Tongue (tissue), 2 donors: ENCODE data around the gene PDE11A. TPM values are rescaled to one million over a fixed set of nuclear protein-coding genes. Genes with fewer than 3 reads are reported as not detected.
A peak's percentile ranks its signal among the peaks of the same experiment; 100 is the strongest.

Source experiments
- DNase-seq: peaks from one replicate; pipeline ENCODE4 v3.0.0-alpha.2; 2015
- total RNA-seq: library from RNA; depleted of rRNA; stranded (reverse); fragments of >200 nt; gene quantifications from one replicate; pipeline ENCODE4 v1.2.3, GENCODE V29; 2014

PDE11A gene
- total RNA-seq, 1 donor from 2014 or later = 0.51 TPM

GRCh38 chr2:177724398-177725287 lies 347.9 kb downstream of the PDE11A start:
- DNase-seq = peak; percentile 87

- no peak for DNase-seq
Measured at GRCh38 chr2:177723235-177723634, 349.3 kb downstream of the PDE11A start.

- no peak for DNase-seq
Measured at GRCh38 chr2:177721818-177722567, 350.6 kb downstream of the PDE11A start.

GRCh38 chr2:177721087-177721486 lies 351.5 kb downstream of the PDE11A start:
- DNase-seq = no peak

- no peak for DNase-seq
Measured at GRCh38 chr2:177717831-177718618, 354.6 kb downstream of the PDE11A start.

GRCh38 chr2:177716484-177716883 lies 356.1 kb downstream of the PDE11A start:
- no peak for DNase-seq

- no peak for DNase-seq
Measured at GRCh38 chr2:177715771-177716170, 356.8 kb downstream of the PDE11A start.

GRCh38 chr2:177714704-177715103 lies 357.9 kb downstream of the PDE11A start:
- DNase-seq = no peak

- no peak for DNase-seq
Measured at GRCh38 chr2:177712462-177712861, 360.1 kb downstream of the PDE11A start.

GRCh38 chr2:177711483-177712265 lies 360.9 kb downstream of the PDE11A start:
- DNase-seq = no peak

GRCh38 chr2:177710889-177711288 lies 361.7 kb downstream of the PDE11A start:
- DNase-seq = no peak

- no peak for DNase-seq
Measured at GRCh38 chr2:177709986-177710401, 362.6 kb downstream of the PDE11A start.

- DNase-seq = no peak
Measured at GRCh38 chr2:177708660-177709444, 363.7 kb downstream of the PDE11A start.

- no peak for DNase-seq
Measured at GRCh38 chr2:177708106-177708505, 364.5 kb downstream of the PDE11A start.

GRCh38 chr2:177705511-177706173 lies 366.9 kb downstream of the PDE11A start:
- DNase-seq = no peak

GRCh38 chr2:177703159-177703558 lies 369.4 kb downstream of the PDE11A start:
- DNase-seq = no peak

GRCh38 chr2:177698281-177698680 lies 374.3 kb downstream of the PDE11A start:
- peak; percentile 28 for DNase-seq

GRCh38 chr2:177694348-177694747 lies 378.2 kb downstream of the PDE11A start:
- no peak for DNase-seq

- DNase-seq = no peak
Measured at GRCh38 chr2:177693658-177694339, 378.8 kb downstream of the PDE11A start.
